ENCODE results near the gene CKLF. TPM values are rescaled to one million over a fixed set of nuclear protein-coding genes. Genes with fewer than 3 reads are reported as not detected.

Gene CKLF
- polyA plus RNA-seq, 1 of the 3 experiments (the other 2 are of a cell fraction), result 211 TPM

GRCh38 chr16:66508914-66509496 is 43.4 kb upstream of the CKLF start:
- 92% methylated on average over 9 of the region's 9 CpGs for WGBS (ENCODE audit: low lambda C conversion rate)
- Histone ChIP-seq H3K4me2 (no peak overlapping the region), H3K4me3 (ENCODE audit: low read depth in 2 of 2, low read length in 1 of 2) (no peak overlapping the region), H3F3A (replicated peaks; ENCODE audit: insufficient read depth) (peaks cover 23% of the 10 kb centered on the region), H3K4me1 (ENCODE audit: control insufficient read depth in 1 of 2, insufficient read depth in 2 of 2, low read depth in 1 of 2, low read length in 1 of 2) (peaks cover 5 to 25% of the 10 kb centered on the region in 2 experiments; a peak in 3 of 4 replicates), H3K36me3 (replicated peaks in 1 of 2; ENCODE audit: control insufficient read depth in 1 of 2, insufficient read depth in 2 of 2, low read length in 1 of 2) (no peaks in the 10 kb centered on the region), H3K27me3 (ENCODE audit: insufficient read depth) (no peaks in the 10 kb centered on the region), H3K79me2 (ENCODE audit: insufficient read depth) (no peaks in the 10 kb centered on the region), H3K9ac (no peak overlapping the region), H3K9me3 (no peaks in the 10 kb centered on the region), H3K27ac (ENCODE audit: low read depth in 2 of 2, low read length in 1 of 2) (no peak overlapping the region), H3K9me2 (no peaks in the 10 kb centered on the region), H2AFZ (ENCODE audit: low read depth) (no peak overlapping the region), H4K20me1 (ENCODE audit: insufficient read depth) (no peaks in the 10 kb centered on the region)
- TF ChIP-seq RCOR1 (IDR thresholded peaks at IDR 0.05; ENCODE audit: low read length) (no peak), TCF12 (IDR thresholded peaks at IDR 0.05) (no peak), ZBTB33 (IDR thresholded peaks at IDR 0.05; ENCODE audit: borderline replicate concordance, low read depth) (no peak), RAD21 (IDR thresholded peaks at IDR 0.05; ENCODE audit: low read length) (no peak), MEF2A (IDR thresholded peaks at IDR 0.05; ENCODE audit: borderline replicate concordance, low read depth) (no peak), TEAD4 (IDR thresholded peaks at IDR 0.05; ENCODE audit: borderline replicate concordance, insufficient read depth) (no peak), MXI1 (IDR thresholded peaks at IDR 0.05; ENCODE audit: low read depth, low read length) (no peak), GATA2 (CRISPR knock-in tag; IDR thresholded peaks at IDR 0.05) (no peak), USF2 (IDR thresholded peaks at IDR 0.05; ENCODE audit: borderline replicate concordance, low read depth, low read length) (no peak), FOXM1 (IDR thresholded peaks at IDR 0.05; ENCODE audit: low read depth) (no peak), MAX (IDR thresholded peaks at IDR 0.05; ENCODE audit: low read depth) (no peak)
- POLR2A ChIA-PET, result no interaction called here
- CTCF ChIA-PET, result interaction anchor here (0.9 to 2.3 kb wide), 4 partner anchors 102 to 152 kb away, joined by 3 to 9 read pairs (median 4); no protein-coding TSS in a partner anchor
- DNase-seq, result no peak

- ChIA-PET POLR2A (no interaction called here), CTCF (interaction anchor here (0.9 to 2.3 kb wide), 4 partner anchors 22 to 111 kb away, joined by 3 to 9 read pairs (median 3); no protein-coding TSS in a partner anchor)
- H3K9me2 ChIP-seq, result no peaks in the 10 kb centered on the region
- H3K79me2 ChIP-seq (ENCODE audit: insufficient read depth), result no peaks in the 10 kb centered on the region
- TF ChIP-seq CTCF (IDR thresholded peaks at IDR 0.05) (no peak), TCF12 (IDR thresholded peaks at IDR 0.05) (no peak)
- no peak overlapping the region for H2AFZ ChIP-seq (ENCODE audit: low read depth)
- H3K27me3 ChIP-seq (ENCODE audit: insufficient read depth), result no peaks in the 10 kb centered on the region
- H4K20me1 ChIP-seq (ENCODE audit: insufficient read depth), result no peaks in the 10 kb centered on the region
- H3K36me3 ChIP-seq (replicated peaks in 1 of 2; ENCODE audit: control insufficient read depth in 1 of 2, insufficient read depth in 2 of 2, low read length in 1 of 2), result no peaks in the 10 kb centered on the region
- no peak overlapping the region for H3K9ac ChIP-seq
- H3F3A ChIP-seq (replicated peaks; ENCODE audit: insufficient read depth), result peaks cover 23% of the 10 kb centered on the region
- WGBS (ENCODE audit: low lambda C conversion rate), result 96% methylated on average over 5 of the region's 5 CpGs
- no peak overlapping the region for H3K27ac ChIP-seq (ENCODE audit: low read depth in 2 of 2, low read length in 1 of 2)
- no peak overlapping the region for H3K4me2 ChIP-seq
- no peaks in the 10 kb centered on the region for H3K9me3 ChIP-seq
- H3K4me3 ChIP-seq (ENCODE audit: low read depth in 2 of 2, low read length in 1 of 2), result no peak overlapping the region
- peaks cover 5 to 25% of the 10 kb centered on the region in 2 experiments; a peak in 3 of 4 replicates for H3K4me1 ChIP-seq (ENCODE audit: control insufficient read depth in 1 of 2, insufficient read depth in 2 of 2, low read depth in 1 of 2, low read length in 1 of 2)
- no peak for DNase-seq
Measured at GRCh38 chr16:66509576-66509975, 42.8 kb upstream of the CKLF start.

Data from SK-N-SH (cell line).